ENCODE data around the gene RFESD.

The RFESD gene

GRCh38 chr5:95646569-95647431 is at the start of gene RFESD:
Gene RFESD (plus strand): TSS chr5:95646777. CDS start chr5:95652272, 5,495 bp downstream.
- peak; percentile 92 to 95 (median 95) for DNase-seq

- DNase-seq: no peak
These were observed 47.3 kb upstream of the RFESD start for GRCh38 chr5:95599252-95599651.

GRCh38 chr5:95600557-95600956 is 46.0 kb upstream of the RFESD start:
- no peak for DNase-seq

DNA sequence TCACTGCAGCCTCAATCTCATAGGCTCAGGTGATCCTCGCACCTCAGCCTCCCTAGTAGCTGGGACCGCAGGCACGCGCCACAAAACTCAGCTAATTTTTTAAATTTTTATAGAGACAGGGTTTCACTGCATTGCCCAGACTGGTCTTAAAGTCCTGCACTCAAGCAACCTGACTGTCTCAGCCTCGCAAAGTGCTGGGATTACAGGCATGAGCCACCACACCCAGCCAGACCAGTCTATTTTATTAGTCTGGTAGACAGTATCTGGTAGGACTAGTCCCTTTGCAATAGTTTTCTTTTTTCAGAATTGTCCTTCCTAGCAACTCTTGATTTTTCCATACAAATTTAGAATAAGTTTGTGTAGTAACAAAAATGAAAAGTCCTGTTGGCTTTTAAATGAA is 40.8 kb upstream of the RFESD start:
- DNase-seq: no peak

- no peak for DNase-seq
These were observed 40.2 kb upstream of the RFESD start for GRCh38 chr5:95606419-95606818.

GRCh38 chr5:95609711-95610110 is 36.9 kb upstream of the RFESD start:
- DNase-seq: no peak

- no peak for DNase-seq
These were observed 36.0 kb upstream of the RFESD start for GRCh38 chr5:95610546-95610945.

DNA sequence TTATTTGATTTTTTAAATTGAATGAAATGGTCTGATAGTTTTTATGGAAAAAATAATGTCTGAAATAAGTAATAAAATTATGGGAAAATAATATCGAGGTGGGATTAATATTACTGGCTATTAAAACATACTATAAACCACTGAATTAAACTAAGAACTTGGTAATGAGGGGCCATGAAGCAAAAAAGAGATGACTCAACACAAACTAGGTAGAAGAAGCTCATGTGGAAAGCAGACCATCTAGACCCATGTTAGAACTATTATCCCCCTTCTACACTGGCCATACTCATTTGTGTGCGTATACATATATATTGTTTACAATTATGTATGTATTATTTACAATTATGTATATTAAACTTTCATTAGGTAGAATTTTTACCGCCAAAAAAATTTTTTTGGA is 35.2 kb upstream of the RFESD start:
- DNase-seq: no peak

- DNase-seq: no peak
These were observed 33.1 kb upstream of the RFESD start for GRCh38 chr5:95613514-95613913.

DNA sequence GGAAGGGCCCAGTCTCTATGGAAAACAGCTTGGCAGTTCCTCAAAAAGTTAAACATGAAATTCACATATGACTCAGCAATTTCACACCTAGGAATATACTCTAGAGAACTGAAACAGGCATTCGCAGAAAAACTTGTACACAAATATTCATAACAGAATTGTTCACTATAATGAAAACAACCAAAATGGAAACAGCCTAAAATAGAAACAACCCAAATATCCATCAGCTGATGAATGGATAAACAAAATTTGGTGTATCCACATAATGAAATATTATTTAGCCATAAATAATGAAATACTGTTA is 31.5 kb upstream of the RFESD start:
- no peak for DNase-seq

DNA sequence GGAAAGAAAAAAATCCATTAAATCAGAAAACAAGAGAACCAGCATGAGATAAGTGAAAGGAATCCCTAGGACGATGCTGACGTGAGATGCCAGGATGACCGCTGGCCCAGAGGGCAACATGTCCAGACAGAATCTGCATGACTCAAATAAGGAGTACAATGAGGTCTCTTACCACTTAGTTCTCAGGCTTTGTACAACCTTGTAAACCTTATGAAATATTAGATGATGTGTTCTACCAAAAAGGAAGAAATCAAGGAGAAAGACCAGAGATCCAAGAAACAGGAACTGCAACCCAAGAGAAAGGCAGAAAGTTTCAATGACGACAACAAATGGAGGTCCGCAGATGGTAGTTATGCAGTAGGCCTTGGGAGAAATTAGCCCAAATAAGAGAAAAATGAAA is 29.5 kb upstream of the RFESD start:
- DNase-seq: no peak

- no peak for DNase-seq
These were observed 27.5 kb upstream of the RFESD start for GRCh38 chr5:95619096-95619495.

DNA sequence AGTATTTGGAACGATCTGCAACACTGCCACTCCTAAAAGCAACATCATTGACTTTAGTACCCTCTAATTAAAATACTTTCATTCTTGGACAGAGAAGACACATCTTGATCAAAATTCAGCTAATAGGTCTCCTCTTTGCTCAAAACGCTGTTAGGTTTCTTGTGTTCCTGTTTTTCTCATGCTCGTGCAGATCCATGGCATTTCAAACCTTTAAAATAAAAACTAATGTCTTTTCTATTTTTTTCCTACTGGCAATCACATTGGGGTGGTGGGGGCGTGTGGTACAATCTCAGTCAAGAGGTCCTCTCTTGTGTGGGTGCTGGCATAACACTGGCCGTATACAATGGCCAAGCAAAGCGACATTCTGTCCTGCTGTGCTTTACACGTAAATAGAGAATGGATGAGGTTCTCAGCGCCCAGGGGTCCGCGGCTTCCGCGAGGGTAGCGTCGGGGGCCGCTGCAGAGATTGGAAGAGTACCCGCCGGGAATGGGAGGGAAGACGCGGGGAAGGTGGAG is 27.0 kb upstream of the RFESD start:
- peak in 1 of 3 experiments; percentile 57 for DNase-seq

- peak; percentile 35 to 79 (median 71) for DNase-seq
These were observed 26.3 kb upstream of the RFESD start, which contains the start of gene GPR150 for GRCh38 chr5:95620030-95620869. Gene GPR150 (plus strand): TSS chr5:95620087. CDS start chr5:95620276, 189 bp downstream.

DNA sequence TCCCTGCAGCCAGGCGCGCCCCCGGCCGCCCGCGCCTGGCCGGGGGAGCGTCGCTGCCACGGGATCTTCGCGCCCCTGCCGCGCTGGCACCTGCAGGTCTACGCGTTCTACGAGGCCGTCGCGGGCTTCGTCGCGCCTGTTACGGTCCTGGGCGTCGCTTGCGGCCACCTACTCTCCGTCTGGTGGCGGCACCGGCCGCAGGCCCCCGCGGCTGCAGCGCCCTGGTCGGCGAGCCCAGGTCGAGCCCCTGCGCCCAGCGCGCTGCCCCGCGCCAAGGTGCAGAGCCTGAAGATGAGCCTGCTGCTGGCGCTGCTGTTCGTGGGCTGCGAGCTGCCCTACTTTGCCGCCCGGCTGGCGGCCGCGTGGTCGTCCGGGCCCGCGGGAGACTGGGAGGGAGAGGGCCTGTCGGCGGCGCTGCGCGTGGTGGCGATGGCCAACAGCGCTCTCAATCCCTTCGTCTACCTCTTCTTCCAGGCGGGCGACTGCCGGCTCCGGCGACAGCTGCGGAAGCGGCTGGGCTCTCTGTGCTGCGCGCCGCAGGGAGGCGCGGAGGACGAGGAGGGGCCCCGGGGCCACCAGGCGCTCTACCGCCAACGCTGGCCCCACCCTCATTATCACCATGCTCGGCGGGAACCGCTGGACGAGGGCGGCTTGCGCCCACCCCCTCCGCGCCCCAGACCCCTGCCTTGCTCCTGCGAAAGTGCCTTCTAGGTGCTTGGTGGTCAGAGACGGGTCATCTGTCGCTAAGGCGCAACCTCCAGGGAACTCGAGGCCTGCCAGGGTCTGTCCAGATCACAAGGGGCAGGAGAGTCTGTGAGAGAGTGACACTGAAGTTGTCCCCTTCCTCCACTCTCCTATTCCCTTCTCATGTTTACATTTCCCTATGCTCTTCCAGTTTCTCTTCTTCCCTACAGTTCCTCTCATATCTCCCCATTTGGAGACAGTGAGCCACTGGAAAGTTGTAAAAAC is 25.4 kb upstream of the RFESD start:
- DNase-seq: peak; percentile 35 to 79 (median 74)

GRCh38 chr5:95621839-95622629 is 24.5 kb upstream of the RFESD start:
- DNase-seq: peak in 2 of 3 experiments; percentile 13 to 44

- DNase-seq: no peak
These were observed 22.9 kb upstream of the RFESD start for GRCh38 chr5:95623706-95624105.

- DNase-seq: no peak
These were observed 22.2 kb upstream of the RFESD start for GRCh38 chr5:95624368-95624767.

DNA sequence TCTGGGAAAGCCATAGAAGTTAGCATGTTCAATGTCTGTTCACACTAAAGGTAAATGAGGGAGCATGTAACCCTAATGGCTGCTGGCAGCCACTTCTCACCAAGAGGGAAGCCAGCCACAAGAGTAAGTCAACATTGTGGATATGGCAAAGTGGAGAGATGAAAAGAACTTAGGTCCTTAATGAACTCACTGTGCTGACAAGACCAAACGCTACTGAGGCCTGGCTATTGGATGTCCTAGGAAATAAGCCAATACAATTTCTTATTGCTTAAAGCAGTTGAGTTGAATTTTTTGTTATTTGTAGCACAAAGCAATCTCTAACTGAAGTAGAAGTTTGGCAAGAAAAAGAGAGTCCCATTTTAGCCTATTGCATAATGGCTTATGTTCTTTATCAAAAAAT is 19.9 kb upstream of the RFESD start:
- DNase-seq: no peak

- no peak for DNase-seq
These were observed 18.4 kb upstream of the RFESD start for GRCh38 chr5:95627971-95628810.

DNA sequence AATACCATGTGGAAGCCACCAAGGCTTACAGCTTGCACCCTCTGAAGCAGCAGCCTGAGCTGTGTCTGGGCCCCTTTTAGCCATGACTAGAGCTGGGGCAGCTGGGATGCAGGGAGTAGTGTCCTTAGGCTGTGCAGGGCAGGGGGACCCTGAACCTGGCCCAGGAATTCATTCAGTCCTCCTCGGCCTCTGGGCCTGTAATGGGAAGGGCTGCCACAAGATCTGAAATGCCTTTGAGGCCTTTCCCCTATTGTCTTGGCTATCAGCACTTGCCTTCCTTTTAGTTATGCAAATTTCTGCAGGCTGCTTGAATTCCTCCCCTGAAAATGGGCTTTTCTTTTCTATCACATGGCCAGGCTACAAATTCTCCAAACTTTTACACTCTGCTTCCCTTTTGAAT is 17.6 kb upstream of the RFESD start:
- DNase-seq: no peak

Measured in NCI-H1417 (cell line).